HT-29 (cell line): ENCODE data around the gene RAB3GAP1. TPM values are rescaled to one million over a fixed set of nuclear protein-coding genes. Genes with fewer than 3 reads are reported as not detected.
"Not testable (repeated sequence)": the region's sequence is repeated elsewhere in the genome, so short reads cannot be mapped to it uniquely, and the experiment has no call there.

Experiments
- DNase-seq: peaks from one replicate; pipeline ENCODE4 v3.0.0-alpha.2; 2015; ENCODE audit warnings: low spot score
- total RNA-seq: library from RNA; depleted of rRNA; stranded (reverse); fragments of >200 nt; shearing (Covaris generic); gene quantifications from 2 replicates; pipeline ENCODE4 v1.2.3, GENCODE V29; 2014

The RAB3GAP1 gene
- total RNA-seq, 1 experiment from 2014 or later: 15.6 TPM

DNA sequence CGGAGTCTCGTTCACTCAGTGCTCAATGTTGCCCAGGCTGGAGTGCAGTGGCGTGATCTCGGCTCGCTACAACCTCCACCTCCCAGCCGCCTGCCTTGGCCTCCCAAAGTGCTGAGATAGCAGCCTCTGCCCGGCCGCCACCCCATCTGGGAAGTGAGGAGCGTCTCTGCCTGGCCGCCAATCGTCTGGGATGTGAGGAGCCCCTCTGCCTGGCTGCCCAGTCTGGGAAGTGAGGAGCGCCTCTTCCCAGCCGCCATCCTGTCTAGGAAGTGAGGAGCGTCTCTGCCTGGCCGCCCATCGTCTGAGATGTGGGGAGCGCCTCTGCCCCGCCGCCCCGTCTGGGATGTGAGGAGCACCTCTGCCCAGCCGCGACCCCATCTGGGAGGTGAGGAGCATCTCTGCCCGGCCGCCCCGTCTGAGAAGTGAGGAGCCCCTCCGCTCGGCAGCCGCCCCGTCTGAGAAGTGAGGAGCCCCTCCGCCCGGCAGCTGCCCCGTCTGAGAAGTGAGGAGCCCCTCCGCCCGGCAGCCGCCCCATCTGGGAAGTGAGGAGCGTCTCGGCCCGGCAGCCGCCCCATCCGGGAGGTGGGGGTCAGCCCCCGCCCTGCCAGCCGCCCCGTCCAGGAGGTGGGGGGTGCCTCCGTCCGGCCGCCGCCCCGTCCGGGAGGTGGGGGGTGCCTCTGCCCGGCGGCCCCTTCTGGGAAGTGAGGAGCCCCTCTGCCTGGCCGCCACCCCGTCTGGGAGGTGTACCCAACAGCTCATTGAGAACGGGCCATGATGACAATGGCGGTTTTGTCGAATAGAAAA lies 53.6 kb downstream of the RAB3GAP1 start:
- DNase-seq: not testable (repeated sequence)

DNA sequence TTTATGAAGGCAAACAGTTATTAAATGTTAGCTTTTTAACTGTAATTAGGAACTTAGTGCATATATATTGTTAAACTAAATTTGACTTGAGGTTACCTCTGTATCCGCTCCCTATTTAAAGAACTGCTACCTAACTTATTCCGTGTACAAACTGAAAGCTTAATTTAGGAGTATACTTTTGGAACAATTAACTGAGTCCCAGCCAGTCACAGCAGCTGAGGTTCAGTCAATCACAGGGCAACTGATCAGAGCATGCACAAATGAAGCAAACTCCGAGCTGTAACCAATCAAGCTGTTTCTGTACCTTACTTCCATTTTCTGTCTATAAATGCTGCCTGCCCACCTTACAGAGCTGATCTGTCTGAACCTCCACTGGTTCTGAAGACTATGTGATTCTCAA lies 61.2 kb downstream of the RAB3GAP1 start:
- DNase-seq: no peak

DNA sequence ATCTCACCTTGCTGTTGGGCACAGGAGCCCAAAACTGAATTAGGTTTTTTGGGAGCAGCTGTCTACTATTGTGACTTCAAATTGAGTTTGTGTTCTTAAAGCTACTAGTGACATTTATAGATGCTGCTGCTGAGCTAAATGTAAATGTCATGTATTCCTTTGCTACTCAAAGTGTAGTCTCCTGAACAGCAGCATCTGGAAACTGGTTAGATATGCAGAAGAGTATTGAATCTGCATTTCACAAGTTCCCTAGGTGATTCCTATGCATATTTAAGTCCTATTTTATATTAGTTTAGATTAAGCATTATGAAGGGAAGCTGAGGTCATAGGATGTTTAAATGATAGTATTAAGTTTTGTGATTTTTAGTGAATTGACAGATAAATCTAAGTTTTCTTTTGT lies 67.5 kb downstream of the RAB3GAP1 start:
- no peak for DNase-seq

DNA sequence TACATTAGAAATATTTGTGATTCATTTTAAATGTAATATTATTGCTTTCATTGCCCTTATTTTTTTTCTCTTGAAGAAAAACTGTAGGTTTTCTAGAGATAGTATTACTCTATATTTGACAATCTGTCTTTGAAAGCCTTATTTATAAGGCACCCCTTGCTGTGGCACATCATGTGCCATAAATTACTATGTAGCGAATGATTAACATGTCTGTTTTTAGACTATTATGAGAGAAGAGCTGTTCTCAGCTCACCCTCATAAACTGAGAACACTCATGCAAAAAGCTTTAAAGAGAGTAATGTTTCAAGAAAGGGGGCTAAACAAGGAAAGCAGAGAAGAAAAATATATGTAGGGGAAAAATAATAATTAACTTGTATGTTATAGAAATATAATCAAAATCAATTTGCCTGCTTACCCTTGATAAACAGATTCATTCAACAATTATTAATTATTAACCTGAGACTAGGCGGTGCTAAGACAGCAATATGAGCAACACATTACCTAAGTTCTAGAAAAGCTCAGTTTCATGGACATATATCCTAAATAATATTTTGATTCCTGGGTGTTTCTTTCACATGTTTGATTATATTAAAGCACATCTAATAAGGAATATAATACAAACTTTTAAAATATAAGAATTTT lies 69.0 kb downstream of the RAB3GAP1 start:
- DNase-seq: peak; percentile 51

DNA sequence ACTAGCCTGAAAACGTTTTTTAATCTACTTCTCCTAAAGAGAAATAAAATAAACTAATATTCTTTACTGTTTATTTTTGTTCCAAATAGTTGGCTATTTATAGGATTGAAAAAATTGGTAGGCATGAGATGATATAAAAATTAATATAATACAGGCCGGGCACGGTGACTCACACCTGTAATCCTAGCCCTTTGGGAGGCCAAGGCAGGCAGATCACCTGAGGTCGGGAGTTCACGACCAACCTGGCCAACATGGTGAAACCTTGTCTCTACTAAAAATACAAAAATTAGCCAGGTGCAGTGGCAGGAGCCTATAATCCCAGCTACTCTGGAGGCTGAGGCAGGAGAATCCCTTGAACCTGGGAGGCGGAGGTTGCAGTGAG lies 69.6 kb downstream of the RAB3GAP1 start:
- not testable (repeated sequence) for DNase-seq

DNA sequence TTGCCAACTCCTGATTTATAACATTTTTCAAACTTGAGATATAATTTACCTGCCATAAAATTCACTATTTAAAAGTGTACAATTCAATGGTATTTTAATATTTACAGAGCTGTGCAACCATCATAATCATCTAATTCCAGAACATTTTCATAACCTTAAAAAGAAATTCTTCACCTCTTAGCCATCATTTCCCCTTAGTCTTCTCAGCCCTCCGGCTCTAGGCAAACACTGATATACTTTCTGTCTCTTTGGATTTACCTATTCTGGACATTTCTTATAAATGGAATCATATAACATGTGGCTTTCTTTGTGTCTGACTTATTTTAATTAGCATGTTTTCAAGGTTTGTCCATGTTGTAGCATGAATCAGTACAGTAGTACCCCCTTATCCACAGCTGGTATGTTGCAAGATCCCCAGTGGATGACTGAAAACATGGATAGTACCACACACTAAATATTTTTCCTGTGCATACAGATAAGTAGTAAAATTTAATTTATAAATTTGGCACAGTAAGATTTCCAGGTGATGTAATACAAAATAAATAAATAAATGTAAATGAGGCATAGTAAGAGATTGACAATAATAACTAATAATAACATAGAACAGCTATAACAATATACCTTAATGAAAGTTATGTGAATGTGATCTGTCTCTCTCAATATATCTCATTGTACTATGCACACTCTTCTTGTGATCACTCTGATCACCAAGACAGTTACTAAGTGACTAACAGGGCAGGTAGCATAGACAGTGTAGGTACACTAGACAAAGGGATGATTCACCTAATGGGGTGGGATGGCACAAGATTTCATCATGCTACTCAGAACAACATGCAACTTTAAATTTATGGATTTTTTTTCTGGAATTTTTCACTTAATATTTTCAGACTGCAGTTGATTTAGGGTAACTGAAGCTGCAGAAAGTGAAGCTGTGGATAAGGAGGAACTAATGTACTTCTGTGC lies 73.1 kb downstream of the RAB3GAP1 start:
- no peak for DNase-seq

DNA sequence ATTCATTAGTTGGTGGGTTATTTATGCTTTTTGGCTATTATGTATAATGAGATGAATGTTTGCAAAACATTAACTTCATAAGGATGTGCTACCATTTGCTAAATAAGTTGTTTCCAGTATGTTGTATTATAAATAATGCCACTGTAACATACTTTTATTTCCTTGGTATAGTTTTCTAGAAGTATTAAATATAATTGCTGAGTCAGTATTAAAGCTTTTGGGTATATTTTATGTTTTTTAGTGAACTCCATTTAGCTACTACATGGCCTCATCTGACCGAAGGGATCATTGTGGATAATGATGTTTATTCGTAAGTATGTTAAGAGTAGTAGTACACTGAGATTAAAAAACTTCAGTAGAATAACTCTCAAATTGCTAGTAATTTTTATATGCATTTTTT lies 73.8 kb downstream of the RAB3GAP1 start:
- DNase-seq: no peak

DNA sequence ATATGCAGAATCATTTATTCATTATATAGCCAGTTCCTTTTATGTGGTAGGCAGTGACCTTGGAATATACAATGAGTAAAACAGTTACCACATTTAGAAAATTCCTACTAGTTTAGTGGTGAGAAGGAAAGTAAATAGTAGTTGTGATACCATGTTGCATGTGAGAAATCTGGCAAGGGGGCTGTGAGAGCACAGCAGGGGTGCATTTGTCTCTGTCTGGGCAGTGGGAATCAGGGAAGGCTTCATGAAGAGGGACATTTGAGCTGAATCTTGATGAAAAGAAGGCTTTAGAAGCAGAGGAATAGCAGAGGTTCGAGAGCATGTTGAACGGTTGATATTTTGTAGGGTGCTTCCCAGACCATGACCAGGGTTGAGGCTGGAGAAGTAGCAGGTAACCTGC lies 78.7 kb downstream of the RAB3GAP1 start:
- DNase-seq: no peak

DNA sequence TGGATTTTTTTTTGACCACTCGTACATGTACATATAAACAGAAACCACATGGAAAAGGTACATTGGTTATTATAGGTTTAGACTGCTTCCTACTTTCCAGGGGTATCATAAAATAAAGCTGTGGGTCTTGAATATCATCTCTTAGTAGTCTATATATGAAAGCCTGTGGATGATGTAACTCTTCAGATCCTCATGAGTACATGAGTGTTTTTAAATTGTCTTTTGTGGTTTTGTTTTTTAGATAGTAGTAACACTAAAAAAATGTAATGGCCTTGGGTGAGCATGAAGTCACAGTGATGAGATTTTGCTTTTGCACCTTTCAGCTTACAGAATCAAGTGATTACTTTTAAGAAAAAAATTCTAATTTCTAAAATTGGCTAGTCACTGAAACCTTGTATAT lies 80.2 kb downstream of the RAB3GAP1 start:
- DNase-seq: no peak

DNA sequence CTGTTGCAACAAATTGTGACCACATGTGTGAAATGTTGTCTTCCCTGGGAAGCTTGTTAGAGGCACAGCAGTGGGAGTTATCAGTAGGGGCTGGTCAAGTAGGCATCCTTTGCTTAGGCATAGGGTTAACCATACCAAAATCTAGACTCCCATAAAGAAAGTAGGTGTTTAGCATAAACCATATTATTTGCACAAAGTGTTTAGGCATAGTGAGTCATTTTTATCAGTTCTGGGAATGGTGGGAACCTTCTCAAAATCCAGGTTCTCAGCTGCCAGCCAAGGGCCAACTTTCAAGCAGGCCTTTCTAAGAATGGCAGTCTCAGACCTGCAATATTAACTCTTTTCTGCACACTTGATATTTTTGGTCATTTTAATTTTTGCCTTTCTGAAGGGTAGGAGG lies 88.5 kb downstream of the RAB3GAP1 start:
- no peak for DNase-seq

DNA sequence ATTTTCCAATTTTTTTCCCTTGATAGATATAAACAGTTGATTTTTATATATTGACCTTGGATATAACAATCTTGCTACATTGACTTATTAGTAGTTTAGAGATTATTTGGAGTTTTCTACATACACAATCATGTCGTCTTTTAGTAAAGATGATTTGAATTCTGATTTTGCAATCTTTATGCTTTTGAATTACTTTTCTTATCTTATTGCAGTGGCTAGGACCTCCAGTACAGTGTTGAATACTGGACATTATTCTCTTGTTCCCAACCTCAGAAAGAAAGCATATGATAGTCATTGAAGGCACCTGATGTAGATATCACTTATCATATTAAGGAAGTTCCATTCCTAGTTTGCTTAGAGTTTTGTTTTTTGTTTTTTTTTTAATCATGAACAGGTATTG lies 90.2 kb downstream of the RAB3GAP1 start:
- DNase-seq: no peak

DNA sequence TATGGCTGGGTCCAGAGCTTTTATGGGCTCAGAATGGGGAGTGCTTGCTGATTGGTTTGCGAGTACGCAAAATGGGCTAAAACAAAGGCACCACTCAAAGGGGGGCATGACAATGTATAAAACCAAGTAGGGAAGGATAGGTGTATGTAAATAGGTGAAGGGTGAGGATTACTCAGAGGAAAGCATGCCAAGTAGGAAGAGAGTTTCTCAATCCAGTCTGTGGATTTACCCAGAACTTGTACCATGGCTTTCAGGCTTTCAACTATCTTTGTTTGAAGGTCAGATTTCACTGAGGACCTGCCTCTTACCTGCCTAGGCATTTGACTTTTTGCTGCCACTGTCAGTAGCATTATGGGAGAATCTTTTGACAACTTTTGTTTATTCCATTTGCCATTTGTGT lies 92.3 kb downstream of the RAB3GAP1 start:
- no peak for DNase-seq

DNA sequence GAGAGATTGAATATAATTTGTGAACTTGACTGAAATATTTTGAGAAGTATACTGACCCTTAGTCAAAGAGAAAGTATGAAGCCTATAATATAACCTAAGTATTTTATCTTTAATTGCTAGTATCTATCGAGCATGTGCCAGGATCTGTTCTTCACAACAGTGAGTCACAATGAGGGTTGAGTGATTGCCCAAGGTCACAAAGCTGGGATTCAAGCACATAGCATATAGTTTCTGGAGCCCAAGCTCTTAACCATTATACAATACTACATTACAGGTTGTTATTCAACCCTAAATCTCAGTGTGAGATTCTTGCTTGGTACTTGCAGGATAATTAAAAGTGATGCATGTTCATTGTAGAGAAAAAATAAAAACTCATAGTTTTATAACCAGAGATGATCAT lies 97.2 kb downstream of the RAB3GAP1 start:
- no peak for DNase-seq

DNA sequence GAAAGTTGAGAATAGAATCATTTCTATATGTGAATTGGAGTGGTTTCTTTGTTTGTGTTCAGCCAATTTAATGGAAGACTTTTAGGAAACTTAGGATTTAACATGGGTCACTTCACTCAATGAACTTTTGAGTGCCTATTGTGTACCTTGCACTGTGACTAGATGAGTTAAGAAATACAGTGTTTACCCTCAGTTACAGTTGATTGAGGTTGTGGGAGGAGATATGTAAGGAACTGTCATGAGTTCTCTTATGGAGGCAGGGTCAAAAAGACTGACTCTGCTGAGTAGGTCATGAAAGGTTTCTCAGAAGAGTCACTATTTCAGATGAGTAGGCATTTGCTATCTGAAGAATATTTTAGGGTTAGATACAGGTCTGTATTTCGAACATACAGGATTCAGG lies 98.6 kb downstream of the RAB3GAP1 start:
- no peak for DNase-seq

DNA sequence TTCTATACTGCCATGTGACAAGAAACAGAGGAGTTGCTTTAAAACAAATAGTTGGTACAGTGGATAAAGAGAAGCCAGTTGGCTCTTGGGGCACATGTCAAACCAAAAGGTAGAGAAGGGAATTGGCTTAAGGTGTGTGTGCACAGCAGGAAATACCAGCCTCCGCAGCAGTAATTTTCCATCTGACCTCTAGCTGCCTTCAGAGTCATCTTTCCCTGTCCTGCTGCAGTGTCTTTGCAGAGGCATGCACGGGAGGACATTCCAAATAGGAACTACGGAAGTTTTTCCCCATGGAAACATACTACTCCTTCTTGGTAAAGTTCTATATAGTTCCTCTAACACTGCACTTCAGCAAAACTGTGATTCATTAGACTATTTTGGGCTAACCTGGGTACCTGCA lies 99.5 kb downstream of the RAB3GAP1 start:
- DNase-seq: no peak

DNA sequence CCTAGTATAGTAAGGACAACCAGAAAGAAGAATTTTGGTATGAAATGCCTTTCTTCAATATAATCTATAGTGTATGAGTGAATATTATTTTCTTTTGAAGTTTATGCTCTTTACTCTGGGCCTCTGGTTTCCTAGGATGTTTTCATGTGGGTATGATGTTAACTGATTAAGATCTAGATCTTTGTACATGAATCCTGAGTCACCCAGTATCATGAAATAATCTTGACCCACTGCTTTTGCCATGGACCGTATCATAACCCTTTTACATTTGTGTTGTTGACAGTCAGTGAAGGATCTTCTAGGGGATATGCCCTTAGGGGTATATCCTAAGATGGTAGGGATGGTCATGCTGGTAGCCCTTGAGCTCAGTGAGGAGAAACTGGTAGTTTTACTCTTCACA lies 100.3 kb downstream of the RAB3GAP1 start:
- DNase-seq: no peak

DNA sequence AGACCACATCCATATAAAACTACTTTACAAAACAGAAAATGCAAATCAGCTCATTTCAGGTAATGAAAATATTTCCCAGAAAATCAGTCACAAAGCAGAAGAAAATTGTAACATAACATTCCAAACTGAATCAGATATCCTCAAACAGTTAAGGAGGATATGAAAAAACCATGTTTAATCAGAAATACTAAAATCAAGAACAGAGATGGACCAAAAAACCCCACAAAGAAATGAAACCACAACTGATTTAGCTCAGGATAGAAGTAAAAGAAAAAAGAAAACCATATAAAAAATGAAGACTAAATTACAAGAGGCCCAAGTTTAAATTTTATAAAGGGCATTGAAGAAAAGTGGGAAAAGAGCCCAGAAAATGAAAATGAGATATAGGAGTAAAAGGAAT lies 102.9 kb downstream of the RAB3GAP1 start:
- DNase-seq: no peak

DNA sequence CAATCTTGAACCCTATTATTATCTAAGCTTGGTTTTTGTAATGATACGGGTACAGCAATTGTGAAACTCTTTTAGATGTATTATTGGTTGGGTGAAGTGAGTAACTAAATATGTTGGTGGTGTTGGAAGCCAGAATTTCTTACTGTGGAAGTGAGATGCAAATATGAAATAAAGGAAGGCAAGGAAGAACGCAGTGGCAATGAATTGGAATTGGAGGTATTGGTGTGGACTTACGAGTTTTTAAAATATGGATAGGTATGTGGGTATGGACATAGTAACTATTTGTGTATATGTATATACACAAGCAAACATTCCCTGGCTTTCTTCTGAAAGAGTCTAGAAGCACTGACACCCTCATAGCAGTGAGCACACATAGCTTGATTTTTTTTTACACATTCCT lies 105.8 kb downstream of the RAB3GAP1 start:
- no peak for DNase-seq

DNA sequence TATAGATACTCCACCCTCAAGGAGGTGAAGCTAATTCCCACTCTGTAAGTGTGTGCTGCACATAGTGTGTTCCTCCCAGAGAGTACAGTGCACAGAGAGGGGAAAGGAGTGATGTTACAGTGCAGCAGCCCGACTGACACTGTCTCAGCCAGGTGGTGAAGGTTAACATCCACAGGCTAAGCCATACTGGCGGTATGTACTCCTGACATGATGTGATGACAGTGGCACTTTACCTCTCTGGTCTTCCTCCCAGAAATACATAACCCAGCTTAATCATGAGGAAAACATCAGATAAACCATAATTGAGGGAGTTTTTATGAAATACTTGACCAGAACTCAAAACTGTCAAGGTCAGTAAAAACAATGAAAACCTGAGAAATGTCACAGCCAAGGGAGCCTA lies 107.1 kb downstream of the RAB3GAP1 start:
- DNase-seq: no peak

DNA sequence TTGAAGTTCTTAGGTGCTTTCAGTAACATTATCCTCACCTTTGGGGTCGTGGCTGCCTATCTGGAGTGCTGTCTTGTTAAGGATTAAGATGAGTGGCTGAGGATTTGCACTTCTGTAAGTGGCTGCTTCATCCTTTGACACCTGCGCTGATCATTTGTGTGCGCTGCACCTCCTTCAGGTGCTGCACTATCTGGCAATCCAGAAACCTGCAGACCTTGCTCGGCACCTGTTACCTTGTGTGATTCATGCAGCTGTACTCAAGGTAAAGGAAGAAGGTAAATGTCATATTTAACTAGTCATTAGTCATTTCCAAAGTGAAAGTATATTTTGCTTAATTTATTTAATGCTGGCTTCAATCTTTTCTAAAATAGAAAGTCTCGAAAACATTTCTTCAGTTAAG lies 110.3 kb downstream of the RAB3GAP1 start:
- no peak for DNase-seq

DNA sequence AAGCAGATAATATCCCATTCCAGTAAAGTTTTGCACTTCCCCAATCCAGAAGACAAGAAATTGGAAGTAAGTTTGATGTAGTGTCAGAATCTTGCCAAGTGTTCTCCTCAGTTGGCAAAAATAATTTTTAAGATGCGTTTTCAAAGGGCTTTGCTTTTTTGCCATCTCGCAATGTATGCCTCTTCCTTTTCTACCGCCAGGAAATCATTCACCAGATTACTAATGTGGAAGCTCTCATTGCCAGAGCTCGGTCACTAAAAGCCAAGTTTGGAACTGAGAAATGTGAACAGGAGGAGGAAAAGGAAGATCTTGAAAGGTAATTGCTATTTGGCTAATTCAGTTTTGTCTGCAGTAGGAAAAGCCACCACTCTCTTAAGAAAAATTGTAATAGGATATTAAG lies 110.7 kb downstream of the RAB3GAP1 start:
- no peak for DNase-seq

DNA sequence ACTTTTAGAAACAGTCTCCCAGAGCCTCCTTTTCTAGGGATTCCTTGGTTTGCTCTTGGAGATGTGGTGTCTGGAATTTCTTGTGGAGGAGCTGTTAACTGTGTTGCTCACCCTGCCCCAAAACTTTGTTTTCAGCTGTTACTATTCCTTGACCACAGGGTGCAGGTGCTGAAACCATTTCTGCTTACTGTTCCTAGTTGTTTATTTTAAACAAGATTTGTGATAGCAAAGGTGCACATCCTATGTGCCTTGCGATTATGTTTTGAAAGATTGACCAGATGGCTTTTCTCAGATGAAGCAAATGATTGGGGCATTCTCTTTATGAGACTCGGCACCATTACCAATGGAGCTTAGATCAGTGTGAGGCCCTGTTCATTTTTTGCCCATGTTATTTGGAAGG lies 111.2 kb downstream of the RAB3GAP1 start:
- DNase-seq: no peak
